ENCODE results near the gene FBP2.
"Not testable (repeated sequence)": the region's sequence is repeated elsewhere in the genome, so short reads cannot be mapped to it uniquely, and the experiment has no call there.

The FBP2 gene

GRCh38 chr9:94554439-94555331, 38.9 kb downstream of the FBP2 start, which contains the start of gene PCAT7:
TSS of gene PCAT7 (plus strand) at chr9:94555083.
- DNase-seq, result peak; percentile 31

- no peak for DNase-seq
Observed at GRCh38 chr9:94554078-94554438, 39.6 kb downstream of the FBP2 start.

GRCh38 chr9:94553029-94553938, 40.3 kb downstream of the FBP2 start:
- DNase-seq, result no peak

GRCh38 chr9:94545940-94546339, 47.7 kb downstream of the FBP2 start:
- no peak for DNase-seq

GRCh38 chr9:94544335-94544734, 49.3 kb downstream of the FBP2 start:
- DNase-seq, result not testable (repeated sequence)

- no peak for DNase-seq
Observed at GRCh38 chr9:94538908-94539307, 54.7 kb downstream of the FBP2 start.

- DNase-seq, result no peak
Observed at GRCh38 chr9:94534901-94535300, 58.7 kb downstream of the FBP2 start.

- DNase-seq, result no peak
Observed at GRCh38 chr9:94533601-94534000, 60.0 kb downstream of the FBP2 start.

- no peak for DNase-seq
Observed at GRCh38 chr9:94533155-94533554, 60.5 kb downstream of the FBP2 start.

GRCh38 chr9:94528886-94529285, 64.7 kb downstream of the FBP2 start:
- no peak for DNase-seq

GRCh38 chr9:94526951-94527350, 66.7 kb downstream of the FBP2 start:
- DNase-seq, result no peak

GRCh38 chr9:94526271-94526670, 67.4 kb downstream of the FBP2 start:
- no peak for DNase-seq

- DNase-seq, result no peak
Observed at GRCh38 chr9:94525396-94526035, 68.1 kb downstream of the FBP2 start.

- no peak for DNase-seq
Observed at GRCh38 chr9:94517254-94517653, 76.4 kb downstream of the FBP2 start.

- DNase-seq, result no peak
Observed at GRCh38 chr9:94514722-94515121, 78.9 kb downstream of the FBP2 start.

- no peak for DNase-seq
Observed at GRCh38 chr9:94511955-94512265, 81.7 kb downstream of the FBP2 start.

- DNase-seq, result no peak
Observed at GRCh38 chr9:94511134-94511954, 82.3 kb downstream of the FBP2 start.

Measured in activated naive CD4-positive, alpha-beta T cell treated with Interleukin-2 at 50 U/mL for 16 hours (primary cell).